ENCODE measurements around the gene ACSF3.

- TF ChIP-seq CTCF (IDR thresholded peaks at IDR 0.05) (no peak), EP300 (IDR thresholded peaks at IDR 0.05) (no peak)
Measured at GRCh38 chr16:89050868-89051311, 42.8 kb upstream of the ACSF3 start.
